K562 (cell line): Measurements from ENCODE around the gene DCTD. TPM values are rescaled to one million over a fixed set of nuclear protein-coding genes. Genes with fewer than 3 reads are reported as not detected.

Experiments used
- ATAC-seq: fragments of 200-7000 bp; cut with Tn5 transposase; 3 replicates; pipeline ENCODE4 v1.9.1; 2020; ENCODE audit warnings: moderate library complexity
- BruUV-seq: library from RNA; stranded (reverse); fragments of 400-500 nt; replicated peaks from 2 replicates; lab custom pipeline; 2021; lab: Mats Ljungman, UMichigan
- CTCF ChIA-PET: fragments of 300-600 bp; formaldehyde crosslinking; extraction: SDS; loops from one replicate; lab custom pipeline; 2021; ENCODE audit warnings: low intra/inter-chr PET ratio; lab: Yijun Ruan, JAX
- POLR2A ChIA-PET: fragments of 300-600, 350-650 bp; sonication (Branson Sonifier 250); formaldehyde crosslinking; extraction: SDS; loops from one replicate; lab custom pipeline; 2021; ENCODE audit warnings: antibody characterized with exemption, inconsistent platforms; lab: Yijun Ruan, JAX
- DNase-seq, 4 experiments: peaks; one replicate each; pipeline versions ENCODE4 v3.0.0 to v3.0.0-alpha.2; 2011 to 2018; ENCODE audit warnings: low spot score in 3 of 4, mixed read lengths in 3 of 4; ENCODE audit errors: extremely low read depth in 1 of 4
- FAIRE-seq: peaks from 2 replicates; lab custom pipeline; 2011; peaks lifted over from hg19 to GRCh38; lab: Jason Lieb, UNC
- H2AFZ ChIP-seq: 2 replicates; pipeline ENCODE4 v1.6.0; 2011; ENCODE audit warnings: low read depth, low read length, control low read depth, inconsistent platforms
- H3K27ac ChIP-seq: fragments of 200-600 bp; 3 replicates; pipeline ENCODE4 v1.8.0; 2011; ENCODE audit warnings: low read depth, mild to moderate bottlenecking, control low read depth, inconsistent platforms, low read length, moderate library complexity, mixed read lengths; ENCODE audit errors: extremely low read depth
- H3K27me3 ChIP-seq, 2 experiments: fragments of 300-600 bp in 1 of 2; 2 replicates in 1 of 2; 3 replicates in 1 of 2; pipeline versions ENCODE4 v1.6.0 to v1.8.0; 2011; ENCODE audit warnings: inconsistent platforms in 2 of 2, low read length in 2 of 2, mild to moderate bottlenecking in 1 of 2, mixed read lengths in 1 of 2, moderate library complexity in 1 of 2; ENCODE audit not compliant: control insufficient read depth in 2 of 2, insufficient read depth in 2 of 2
- H3K36me3 ChIP-seq: fragments of 300-600 bp; 3 replicates; pipeline ENCODE4 v1.8.0; 2011; ENCODE audit warnings: mild to moderate bottlenecking, low read length, inconsistent platforms; ENCODE audit not compliant: control insufficient read depth, insufficient read depth
- H3K4me1 ChIP-seq, 2 experiments: fragments of 200-600 bp in 1 of 2; replicated peaks in 1 of 2; 2 replicates in 1 of 2; 3 replicates in 1 of 2; pipeline versions ENCODE4 v1.5.1 to v1.8.0; 2011; ENCODE audit warnings: inconsistent platforms in 2 of 2, low read length in 2 of 2, mild to moderate bottlenecking in 1 of 2, mixed read lengths in 1 of 2, moderate library complexity in 1 of 2; ENCODE audit not compliant: control insufficient read depth in 2 of 2, insufficient read depth in 2 of 2
- H3K4me2 ChIP-seq: 2 replicates; pipeline ENCODE4 v1.6.1; 2011; ENCODE audit warnings: low read length, control low read depth, inconsistent platforms, mixed read lengths; ENCODE audit not compliant: insufficient read depth
- H3K4me3 ChIP-seq: fragments of 200-600 bp; sonication (generic), shearing (Covaris generic); 2 replicates; pipeline ENCODE4 v1.5.1; 2016; ENCODE audit warnings: control low read depth, inconsistent platforms
- H3K79me2 ChIP-seq: fragments of 200-600 bp; 3 replicates; pipeline ENCODE4 v1.8.0; 2011; ENCODE audit warnings: low read length, inconsistent platforms; ENCODE audit not compliant: control insufficient read depth, insufficient read depth
- H3K9ac ChIP-seq, 2 experiments: 2 replicates each; pipeline versions ENCODE4 v1.6.0 to v1.6.1; 2011; ENCODE audit warnings: low read depth in 2 of 2, low read length in 2 of 2, control low read depth in 1 of 2, inconsistent platforms in 1 of 2, mild to moderate bottlenecking in 1 of 2, mixed read lengths in 1 of 2; ENCODE audit not compliant: insufficient read depth in 1 of 2
- H3K9me1 ChIP-seq: one replicate; pipeline ENCODE4 v1.6.0; 2011; ENCODE audit warnings: inconsistent platforms, mild to moderate bottlenecking, low read length, moderate library complexity; ENCODE audit not compliant: control insufficient read depth, insufficient read depth
- H3K9me3 ChIP-seq: replicated peaks from 2 replicates; pipeline ENCODE4 v1.5.1; 2011; ENCODE audit warnings: low read depth, low read length, inconsistent platforms; ENCODE audit not compliant: control insufficient read depth, insufficient read depth
- H4K20me1 ChIP-seq: replicated peaks from 2 replicates; pipeline ENCODE4 v1.6.1; 2011; ENCODE audit warnings: low read length, inconsistent platforms, mixed read lengths; ENCODE audit not compliant: control insufficient read depth, insufficient read depth
- ARHGAP35 ChIP-seq: fragments of 450-650 bp; IDR thresholded peaks from 2 replicates; pipeline ENCODE4 v1.6.1; 2018; ENCODE audit not compliant: partially characterized antibody
- ATF7 ChIP-seq: fragments of 450-650 bp; IDR thresholded peaks from 2 replicates; pipeline ENCODE4 v1.7.1; 2014; ENCODE audit warnings: mild to moderate bottlenecking, moderate library complexity
- CAMTA2 ChIP-seq: fragments of 250-450 bp; sonication (Bioruptor Pico); conservative IDR thresholded peaks from 2 replicates; pipeline ENCODE4 v1.5.1; 2022
- CSDE1 ChIP-seq, 2 experiments: fragments of 450-650 bp; IDR thresholded peaks; 2 replicates each; pipeline ENCODE4 v1.6.1; 2016; ENCODE audit warnings: mild to moderate bottlenecking in 1 of 2
- EZH2 ChIP-seq: IDR thresholded peaks from 2 replicates; pipeline ENCODE4 v1.6.1; 2012; ENCODE audit warnings: low read depth, mild to moderate bottlenecking, inconsistent platforms, low read length, borderline replicate concordance
- NR2C1 ChIP-seq, 2 experiments: fragments of 450-650 bp; IDR thresholded peaks; 2 replicates each; pipeline ENCODE4 v1.6.1; 2017; ENCODE audit warnings: mild to moderate bottlenecking in 2 of 2, antibody characterized with exemption in 1 of 2, inconsistent platforms in 1 of 2, missing compliant biosample characterization in 1 of 2, missing genetic modification characterization in 1 of 2
- PTTG1 ChIP-seq: fragments of 450-650 bp; IDR thresholded peaks from 2 replicates; pipeline ENCODE4 v1.6.1; 2016; ENCODE audit warnings: low read depth, mild to moderate bottlenecking, missing genetic modification characterization, missing compliant biosample characterization
- RFX1 ChIP-seq: fragments of 450-650 bp; IDR thresholded peaks from 2 replicates; pipeline ENCODE4 v1.6.1; 2016; ENCODE audit warnings: mild to moderate bottlenecking, moderate library complexity
- SMARCA5 ChIP-seq: fragments of 450-650 bp; IDR thresholded peaks from 2 replicates; pipeline ENCODE4 v1.6.1; 2016
- ZNF124 ChIP-seq: sonication (generic); formaldehyde crosslinking; IDR thresholded peaks from 2 replicates; pipeline ENCODE4 v1.8.1; 2022; ENCODE audit warnings: missing genetic modification reagents
- ZNF354B ChIP-seq: fragments of 250-450 bp; sonication (Bioruptor Pico); IDR thresholded peaks from 2 replicates; pipeline ENCODE4 v1.4.0; 2020
- WGBS: fragments of 100-300 bp; shearing (Covaris generic); methylation state at CpG from one replicate; pipeline ENCODE4 v1.1.6; 2016; ENCODE audit warnings: low coverage, mixed read lengths; ENCODE audit not compliant: insufficient coverage; ENCODE audit errors: missing lambda C conversion rate; 5-methylcytosine and 5-hydroxymethylcytosine counted together
- in situ Hi-C: fragments of 300-500 bp; cut with MboI; formaldehyde crosslinking; loops from 4 replicates; pipeline ENCODE4 v1.15.0; 2018; ENCODE audit warnings: inconsistent platforms, mixed read lengths
- intact Hi-C: fragments of 100-400 bp; cut with micrococcal nuclease; formaldehyde crosslinking; loops from 2 replicates; pipeline ENCODE4 v1.14.2; 2022
- polyA plus RNA-seq, 8 experiments: library from polyadenylated mRNA; depleted of rRNA in 4 of 8; stranded (reverse) in 5 of 8; unstranded in 3 of 8; fragments of >200 nt; fragmentation: Nextera tagmentation in 2 of 8; fragmentation: Illumina TruSeq in 1 of 8; extraction: Ambion mirVana in 2 of 8; extraction: Trizol in 1 of 8; gene quantifications; 2 replicates each; pipeline versions ENCODE4 v1.2.1 to v1.2.3, GENCODE V29; 2011 to 2014; ENCODE audit warnings: inconsistent platforms in 1 of 8, missing spikeins in 1 of 8
- total RNA-seq, 7 experiments: library from RNA; depleted of rRNA in 6 of 7; stranded (reverse); fragments of >200 nt in 6 of 7; fragmentation: Illumina TruSeq in 2 of 7; extraction: Trizol in 2 of 7; gene quantifications; 2 replicates each; pipeline versions ENCODE4 v1.2.1 to v1.2.3, GENCODE V29; 2011 to 2021; ENCODE audit warnings: low replicate concordance in 1 of 7
- TF ChIP-seq, protein P1 (sequence below): IDR thresholded peaks from 3 replicates; pipeline ENCODE4 v1.6.1; 2011; ENCODE audit warnings: borderline replicate concordance, mild to moderate bottlenecking; ENCODE audit not compliant: insufficient read length, insufficient read depth
- TF ChIP-seq, protein P2 (sequence below): fragments of 250-450 bp; sonication (Bioruptor Pico); IDR thresholded peaks from 2 replicates; pipeline ENCODE4 v1.5.0; 2021; ENCODE audit warnings: mild to moderate bottlenecking, moderate library complexity
- TF ChIP-seq, protein P3 (sequence below): fragments of 250-450 bp; sonication (Bioruptor Pico); IDR thresholded peaks from 2 replicates; pipeline ENCODE4 v1.5.1; 2021; ENCODE audit warnings: mild to moderate bottlenecking
- TF ChIP-seq, protein P4 (sequence below): sonication (generic); formaldehyde crosslinking; IDR thresholded peaks from 2 replicates; pipeline ENCODE4 v1.8.0; 2022; ENCODE audit warnings: mild to moderate bottlenecking, low read depth, missing genetic modification reagents

DCTD gene
- total and polyA plus RNA-seq, 9 of the 15 experiments (the other 6 are each of a cell fraction or from before 2014, with no cell fraction given) = 38.7 to 114 (median 76.5) TPM

DNA sequence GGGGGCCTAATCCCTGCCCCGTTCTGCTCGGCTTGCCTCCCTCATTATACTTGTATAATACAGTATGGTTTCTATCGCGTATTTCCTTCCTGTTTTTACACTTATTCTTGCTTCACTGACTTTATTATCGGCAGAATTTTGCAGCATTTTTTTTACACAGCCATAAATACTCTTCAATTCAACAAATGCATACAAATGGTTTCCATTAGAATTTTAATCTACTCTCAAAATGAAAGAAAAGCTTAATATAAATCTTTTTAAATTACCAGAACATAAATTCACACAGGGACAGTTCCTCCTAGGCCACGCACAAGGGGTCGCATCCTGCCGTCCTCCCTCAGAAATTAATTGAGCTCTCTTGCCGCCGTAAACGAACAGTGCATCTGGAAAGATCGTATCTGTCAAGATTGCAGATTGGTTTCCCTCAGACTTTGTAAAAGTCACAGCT is 42.9 kb downstream of the DCTD start:
- H3K9me3 ChIP-seq = no peaks in the 10 kb centered on the region
- BruUV-seq = no TSS peak
- H3K9me1 ChIP-seq = no peaks in the 10 kb centered on the region
- no peaks in the 10 kb centered on the region for H3K4me1 ChIP-seq
- H3K27me3 ChIP-seq = no peaks in the 10 kb centered on the region
- no peak overlapping the region for H3K27ac ChIP-seq
- no peaks in the 10 kb centered on the region for H4K20me1 ChIP-seq
- intact Hi-C loops = no loop called here
- no peak overlapping the region for H3K4me2 ChIP-seq
- WGBS = 74% methylated on average over 12 of the region's 12 CpGs
- ChIA-PET POLR2A (no interaction called here), CTCF (no interaction called here)
- TF ChIP-seq CSDE1 (IDR thresholded peaks at IDR 0.05) (no peak), SMARCA5 (no peak), ZNF124 (CRISPR knock-in tag) (no peak), PTTG1 (tag) (no peak), EZH2 (no peak), ATF7 (no peak), RFX1 (no peak), NR2C1 (IDR thresholded peaks at IDR 0.05) (no peak), NR2C1 (tag; IDR thresholded peaks at IDR 0.05) (no peak), ZNF354B (no peak), ARHGAP35 (no peak), CAMTA2 (CRISPR knock-in tag) (no peak)
- TF ChIP-seq, protein P1, sequence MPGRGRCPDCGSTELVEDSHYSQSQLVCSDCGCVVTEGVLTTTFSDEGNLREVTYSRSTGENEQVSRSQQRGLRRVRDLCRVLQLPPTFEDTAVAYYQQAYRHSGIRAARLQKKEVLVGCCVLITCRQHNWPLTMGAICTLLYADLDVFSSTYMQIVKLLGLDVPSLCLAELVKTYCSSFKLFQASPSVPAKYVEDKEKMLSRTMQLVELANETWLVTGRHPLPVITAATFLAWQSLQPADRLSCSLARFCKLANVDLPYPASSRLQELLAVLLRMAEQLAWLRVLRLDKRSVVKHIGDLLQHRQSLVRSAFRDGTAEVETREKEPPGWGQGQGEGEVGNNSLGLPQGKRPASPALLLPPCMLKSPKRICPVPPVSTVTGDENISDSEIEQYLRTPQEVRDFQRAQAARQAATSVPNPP = no peak
- TF ChIP-seq, protein P2, sequence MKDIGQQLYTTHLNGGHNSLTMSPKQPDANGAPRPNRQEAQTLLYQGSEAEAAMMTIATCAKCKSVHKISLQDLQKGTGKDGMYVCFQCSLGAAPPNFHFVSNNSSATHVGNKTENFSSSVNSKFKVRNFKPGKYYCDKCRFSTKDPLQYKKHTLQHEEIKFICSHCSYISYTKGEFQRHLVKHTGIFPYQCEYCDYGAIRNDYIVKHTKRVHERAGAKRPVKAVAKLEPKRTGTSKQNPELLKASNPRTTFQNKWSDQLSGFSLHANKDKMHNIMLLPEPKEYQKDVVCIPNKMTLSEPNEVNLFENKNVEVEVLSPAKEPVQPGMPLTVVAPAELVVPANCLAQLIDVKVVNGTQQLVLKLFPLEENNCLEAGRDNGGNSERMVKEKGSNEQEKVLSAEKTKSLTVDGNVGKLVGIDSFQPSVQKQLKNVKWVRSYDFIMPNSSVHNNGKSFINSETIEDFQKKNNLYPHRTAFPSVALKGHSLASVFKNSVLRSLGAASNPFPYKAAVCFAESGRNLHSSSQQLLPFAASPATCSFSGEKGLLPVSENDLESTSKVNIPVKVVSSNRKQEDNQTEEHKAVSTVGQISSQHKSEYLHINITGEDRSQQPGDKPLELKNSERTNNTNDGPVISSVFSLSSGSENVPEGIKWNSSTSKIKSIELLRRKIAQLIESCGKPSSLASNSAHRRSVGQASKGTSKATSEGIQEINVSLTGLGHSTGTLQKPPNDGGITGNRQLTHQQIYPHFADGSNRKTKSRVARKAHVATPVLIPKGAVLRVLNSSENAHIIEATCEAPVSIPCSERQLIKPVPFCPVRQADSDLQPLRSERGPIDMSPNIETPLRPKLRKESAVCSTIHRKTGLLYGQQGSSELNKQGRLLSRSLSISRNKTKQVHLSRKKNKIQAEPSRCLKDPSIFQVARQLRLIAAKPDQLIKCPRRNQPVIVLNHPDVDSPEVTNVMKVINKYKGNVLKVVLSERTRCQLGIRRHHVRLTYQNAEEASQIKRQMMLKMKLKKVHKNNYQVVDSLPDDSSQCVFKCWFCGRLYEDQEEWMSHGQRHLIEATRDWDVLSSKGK (CRISPR knock-in tag) = no peak
- TF ChIP-seq, protein P3, sequence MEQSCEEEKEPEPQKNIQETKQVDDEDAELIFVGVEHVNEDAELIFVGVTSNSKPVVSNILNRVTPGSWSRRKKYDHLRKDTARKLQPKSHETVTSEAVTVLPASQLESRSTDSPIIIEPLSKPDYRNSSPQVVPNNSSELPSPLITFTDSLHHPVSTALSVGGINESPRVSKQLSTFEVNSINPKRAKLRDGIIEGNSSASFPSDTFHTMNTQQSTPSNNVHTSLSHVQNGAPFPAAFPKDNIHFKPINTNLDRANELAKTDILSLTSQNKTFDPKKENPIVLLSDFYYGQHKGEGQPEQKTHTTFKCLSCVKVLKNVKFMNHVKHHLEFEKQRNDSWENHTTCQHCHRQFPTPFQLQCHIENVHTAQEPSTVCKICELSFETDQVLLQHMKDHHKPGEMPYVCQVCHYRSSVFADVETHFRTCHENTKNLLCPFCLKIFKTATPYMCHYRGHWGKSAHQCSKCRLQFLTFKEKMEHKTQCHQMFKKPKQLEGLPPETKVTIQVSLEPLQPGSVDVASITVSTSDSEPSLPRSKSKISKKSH (CRISPR knock-in tag) = no peak
- TF ChIP-seq, protein P4, sequence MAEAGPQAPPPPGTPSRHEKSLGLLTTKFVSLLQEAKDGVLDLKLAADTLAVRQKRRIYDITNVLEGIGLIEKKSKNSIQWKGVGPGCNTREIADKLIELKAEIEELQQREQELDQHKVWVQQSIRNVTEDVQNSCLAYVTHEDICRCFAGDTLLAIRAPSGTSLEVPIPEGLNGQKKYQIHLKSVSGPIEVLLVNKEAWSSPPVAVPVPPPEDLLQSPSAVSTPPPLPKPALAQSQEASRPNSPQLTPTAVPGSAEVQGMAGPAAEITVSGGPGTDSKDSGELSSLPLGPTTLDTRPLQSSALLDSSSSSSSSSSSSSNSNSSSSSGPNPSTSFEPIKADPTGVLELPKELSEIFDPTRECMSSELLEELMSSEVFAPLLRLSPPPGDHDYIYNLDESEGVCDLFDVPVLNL = no peak
- H3K4me3 ChIP-seq = no peak overlapping the region
- H3K36me3 ChIP-seq = no peaks in the 10 kb centered on the region
- no peak overlapping the region for H2AFZ ChIP-seq
- FAIRE-seq = no peak
- in situ Hi-C loops = no loop called here
- no peak overlapping the region for H3K9ac ChIP-seq
- ATAC-seq = no peak
- DNase-seq = no peak
- H3K79me2 ChIP-seq = no peaks in the 10 kb centered on the region
